GM23248 (cell line): ENCODE data around the gene PLA2G2C. TPM values are rescaled to one million over a fixed set of nuclear protein-coding genes. Genes with fewer than 3 reads are reported as not detected.

Experiments used
- DNase-seq: peaks from one replicate; pipeline ENCODE4 v3.0.0-alpha.2; 2015
- H2AFZ ChIP-seq: fragments of 200-600 bp; sonication (generic); 2 replicates; pipeline ENCODE4 v1.6.1; 2016; ENCODE audit warnings: antibody characterized with exemption
- H3F3A ChIP-seq: fragments of 200-600 bp; sonication (generic); 2 replicates; pipeline ENCODE4 v1.6.1; 2016; ENCODE audit warnings: mild to moderate bottlenecking, antibody characterized with exemption, mixed run types; ENCODE audit not compliant: insufficient read depth
- H3K27ac ChIP-seq: fragments of 200-600 bp; sonication (generic); 2 replicates; pipeline ENCODE4 v1.5.1; 2016; ENCODE audit warnings: mild to moderate bottlenecking
- H3K27me3 ChIP-seq: fragments of 200-600 bp; sonication (generic); replicated peaks from 2 replicates; pipeline ENCODE4 v1.6.1; 2016; ENCODE audit warnings: mild to moderate bottlenecking; ENCODE audit not compliant: insufficient read depth
- H3K36me3 ChIP-seq: fragments of 200-600 bp; sonication (generic); 2 replicates; pipeline ENCODE4 v1.6.1; 2016; ENCODE audit warnings: low read depth, mild to moderate bottlenecking
- H3K4me1 ChIP-seq: fragments of 200-600 bp; sonication (generic); 2 replicates; pipeline ENCODE4 v1.6.1; 2016; ENCODE audit warnings: mild to moderate bottlenecking; ENCODE audit not compliant: insufficient read depth
- H3K4me2 ChIP-seq: fragments of 200-600 bp; sonication (generic); one replicate; pipeline ENCODE4 v1.6.1; 2016; ENCODE audit warnings: mild to moderate bottlenecking; ENCODE audit not compliant: unreplicated experiment
- H3K4me3 ChIP-seq: fragments of 200-600 bp; sonication (generic); 2 replicates; pipeline ENCODE4 v1.5.1; 2016; ENCODE audit warnings: mild to moderate bottlenecking
- H3K79me2 ChIP-seq: fragments of 200-600 bp; sonication (generic); 2 replicates; pipeline ENCODE4 v1.6.1; 2016; ENCODE audit warnings: mild to moderate bottlenecking; ENCODE audit not compliant: insufficient read depth
- H3K9ac ChIP-seq: fragments of 200-600 bp; sonication (generic); 2 replicates; pipeline ENCODE4 v1.6.1; 2016; ENCODE audit warnings: mild to moderate bottlenecking
- H3K9me2 ChIP-seq: fragments of 200-600 bp; sonication (generic); 2 replicates; pipeline ENCODE4 v1.6.1; 2016; ENCODE audit warnings: mixed run types, mild to moderate bottlenecking, moderate library complexity; ENCODE audit not compliant: insufficient read depth
- H3K9me3 ChIP-seq: fragments of 200-600 bp; sonication (generic); one replicate; pipeline ENCODE4 v1.6.1; 2017; ENCODE audit warnings: low read depth
- H4K20me1 ChIP-seq: fragments of 200-600 bp; sonication (generic); 2 replicates; pipeline ENCODE4 v1.6.0; 2016; ENCODE audit not compliant: insufficient read depth
- EZH2 ChIP-seq: fragments of 200-600 bp; sonication (generic); IDR thresholded peaks from 2 replicates; pipeline ENCODE4 v1.6.1; 2018; ENCODE audit warnings: antibody characterized with exemption, mild to moderate bottlenecking; ENCODE audit not compliant: insufficient read depth, poor library complexity, severe bottlenecking
- EZH2phosphoT487 ChIP-seq: fragments of 200-600 bp; sonication (generic); IDR thresholded peaks from 2 replicates; pipeline ENCODE4 v1.6.1; 2018; ENCODE audit warnings: antibody characterized with exemption, moderate library complexity, mild to moderate bottlenecking, low read depth; ENCODE audit not compliant: insufficient read depth
- WGBS, 2 experiments: methylation state at CpG; one replicate each; pipeline ENCODE4 v1.1.6; 2015 to 2017; ENCODE audit warnings: low lambda C conversion rate in 2 of 2, low coverage in 1 of 2; ENCODE audit errors: missing lambda C conversion rate in 2 of 2; 5-methylcytosine and 5-hydroxymethylcytosine counted together
- in situ Hi-C: fragments of 300-500 bp; cut with MboI; formaldehyde crosslinking; loops from 2 replicates; pipeline ENCODE4 v1.15.0; 2020
- polyA plus RNA-seq: library from polyadenylated mRNA; unstranded; fragments of >200 nt; fragmentation: Nextera tagmentation; extraction: Ambion mirVana; gene quantifications from 2 replicates; pipeline ENCODE4 v1.2.1, GENCODE V29; 2016
- total RNA-seq: library from RNA; depleted of rRNA; stranded (reverse); fragments of >200 nt; shearing (Covaris generic); gene quantifications from 2 replicates; pipeline ENCODE4 v1.2.3, GENCODE V29; 2014

PLA2G2C gene
- total and polyA plus RNA-seq, 2 experiments from 2014 or later, result not detected

DNA sequence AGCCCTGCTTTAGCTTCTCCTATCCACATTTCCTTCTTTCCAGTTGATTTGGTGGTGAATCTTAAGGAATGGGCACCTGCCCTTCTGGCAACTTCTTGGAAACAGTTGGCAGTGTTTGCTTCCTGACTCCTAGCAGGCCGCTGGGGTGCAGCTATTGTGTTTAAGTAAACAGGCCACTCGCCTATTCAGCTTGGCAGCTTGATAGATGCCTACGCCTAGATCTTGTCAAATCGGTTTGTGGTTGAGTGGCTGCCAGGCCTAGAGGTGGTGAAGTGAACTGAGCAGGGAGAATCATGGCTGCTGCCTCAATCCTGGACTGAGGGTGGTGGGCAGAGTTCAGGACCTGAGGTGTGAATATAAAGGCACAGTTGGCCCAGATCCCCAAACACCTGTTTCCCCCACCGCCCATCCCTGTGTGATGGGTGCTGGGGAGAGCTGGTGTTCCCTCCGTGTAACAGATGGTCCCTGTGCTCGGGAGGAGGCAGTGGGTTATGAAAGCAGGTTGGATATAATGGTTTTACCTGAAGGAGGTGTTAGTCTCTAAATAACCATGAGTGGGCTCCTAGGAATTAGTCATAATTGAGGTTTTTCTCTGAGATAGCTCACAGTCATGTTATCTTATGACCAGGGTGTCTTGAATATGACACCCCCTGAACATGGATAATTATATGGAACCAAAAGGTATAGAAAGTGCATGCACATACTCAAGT, 940 bp upstream of the PLA2G2C start:
- 56 to 58% methylated on average over 7 of the region's 7 CpGs for WGBS, 2 experiments
- H3K4me1 ChIP-seq, result no peaks in the 10 kb centered on the region
- no peak overlapping the region for H2AFZ ChIP-seq
- H3F3A ChIP-seq, result no peaks in the 10 kb centered on the region
- H3K4me3 ChIP-seq, result no peak overlapping the region
- TF ChIP-seq EZH2, result no peak
- TF ChIP-seq EZH2phosphoT487, result no peak
- no peaks in the 10 kb centered on the region for H4K20me1 ChIP-seq
- H3K9ac ChIP-seq, result no peak overlapping the region
- H3K79me2 ChIP-seq, result no peaks in the 10 kb centered on the region
- no peaks in the 10 kb centered on the region for H3K36me3 ChIP-seq
- peaks cover 79% of the 10 kb centered on the region for H3K27me3 ChIP-seq
- DNase-seq, result no peak
- in situ Hi-C loops, result no loop called here
- H3K4me2 ChIP-seq, result no peak overlapping the region
- H3K9me3 ChIP-seq, result no peaks in the 10 kb centered on the region
- no peaks in the 10 kb centered on the region for H3K9me2 ChIP-seq
- no peak overlapping the region for H3K27ac ChIP-seq

DNA sequence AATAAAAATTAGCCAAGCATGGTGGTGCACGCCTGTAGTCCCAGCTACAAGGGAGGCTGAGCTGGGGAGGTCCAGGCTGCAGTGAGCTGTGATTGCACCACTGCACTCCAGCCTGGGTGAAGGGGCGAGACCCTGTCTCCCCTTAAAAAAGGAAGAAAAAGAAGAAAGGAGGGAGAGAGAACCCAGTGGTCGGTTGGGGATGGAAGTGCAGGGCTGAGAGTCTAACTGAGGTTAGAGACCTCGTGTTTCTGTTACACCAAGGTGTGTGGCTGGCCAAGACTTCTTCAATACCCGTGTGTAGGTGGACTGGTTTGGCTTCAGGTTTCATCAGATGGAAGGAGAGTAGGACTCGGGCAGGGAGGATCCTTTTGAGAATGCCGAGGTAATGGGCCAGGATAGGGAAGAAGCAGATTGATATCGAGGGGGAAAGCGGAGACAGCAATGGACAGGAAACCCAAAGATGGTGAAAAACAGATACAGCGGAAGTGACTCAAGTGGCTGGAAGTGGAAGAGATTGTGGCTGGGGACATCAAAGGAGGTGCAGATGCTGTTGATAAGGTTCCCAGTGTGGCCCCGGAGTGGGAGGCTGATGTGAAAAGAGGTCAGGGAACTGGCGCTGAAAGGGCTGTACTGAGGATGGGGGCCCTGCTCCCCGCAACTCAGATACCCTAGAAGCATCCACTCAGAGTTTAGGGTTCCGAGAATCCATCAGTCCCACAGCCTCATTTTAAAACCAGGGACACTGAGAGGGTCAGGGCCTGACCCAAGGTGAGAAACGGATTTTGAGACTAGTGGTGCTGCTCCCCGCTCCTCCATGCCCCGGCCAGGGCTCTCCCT, 1.1 kb downstream of the PLA2G2C start:
- H3K79me2 ChIP-seq, result no peaks in the 10 kb centered on the region
- in situ Hi-C loops, result no loop called here
- no peak for DNase-seq
- no peaks in the 10 kb centered on the region for H3K9me3 ChIP-seq
- H3K9me2 ChIP-seq, result no peaks in the 10 kb centered on the region
- no peak overlapping the region for H3K4me2 ChIP-seq
- H3K27me3 ChIP-seq, result peaks cover 81% of the 10 kb centered on the region
- no peak overlapping the region for H3K27ac ChIP-seq
- WGBS, 2 experiments, result 78 to 85% methylated on average over 16 to 17 of the region's 17 CpGs
- H3K4me1 ChIP-seq, result no peaks in the 10 kb centered on the region
- no peaks in the 10 kb centered on the region for H4K20me1 ChIP-seq
- no peaks in the 10 kb centered on the region for H3K36me3 ChIP-seq
- no peak overlapping the region for H3K4me3 ChIP-seq
- no peak for TF ChIP-seq EZH2
- no peak overlapping the region for H3K9ac ChIP-seq
- H2AFZ ChIP-seq, result no peak overlapping the region
- no peaks in the 10 kb centered on the region for H3F3A ChIP-seq

DNA sequence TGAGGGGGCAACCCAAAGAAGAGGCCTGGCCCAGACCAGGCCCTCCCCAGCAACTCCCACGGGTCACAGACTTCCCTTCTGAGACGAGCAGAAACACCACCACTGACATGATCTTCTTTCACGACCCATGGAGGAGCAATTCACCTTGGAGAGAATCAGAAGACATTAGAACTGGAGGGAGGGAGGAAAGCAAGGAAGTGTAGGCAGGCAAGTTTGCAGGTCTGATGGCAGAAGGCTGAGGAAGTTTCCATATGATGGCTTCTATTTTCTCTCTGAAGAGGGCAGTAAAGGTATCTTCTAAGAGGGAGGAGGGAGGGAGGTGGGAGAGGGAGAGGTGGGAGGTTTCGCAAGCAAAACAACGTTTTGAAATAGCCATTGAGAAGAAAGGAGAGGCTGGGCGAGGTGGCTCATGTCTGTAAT, 1.8 kb downstream of the PLA2G2C start:
- H3K9me2 ChIP-seq, result no peaks in the 10 kb centered on the region
- H3K9me3 ChIP-seq, result no peaks in the 10 kb centered on the region
- no peaks in the 10 kb centered on the region for H3F3A ChIP-seq
- TF ChIP-seq EZH2 (no peak), EZH2phosphoT487 (no peak)
- no peak overlapping the region for H3K4me3 ChIP-seq
- H3K79me2 ChIP-seq, result no peaks in the 10 kb centered on the region
- WGBS, 2 experiments, result 50 to 62% methylated on average over 5 to 6 of the region's 6 CpGs
- H2AFZ ChIP-seq, result no peak overlapping the region
- peaks cover 80% of the 10 kb centered on the region for H3K27me3 ChIP-seq
- DNase-seq, result no peak
- no peaks in the 10 kb centered on the region for H3K36me3 ChIP-seq
- H3K4me1 ChIP-seq, result no peaks in the 10 kb centered on the region
- H3K27ac ChIP-seq, result no peak overlapping the region
- H3K4me2 ChIP-seq, result no peak overlapping the region
- H3K9ac ChIP-seq, result no peak overlapping the region
- no peaks in the 10 kb centered on the region for H4K20me1 ChIP-seq
- in situ Hi-C loops, result no loop called here

DNA sequence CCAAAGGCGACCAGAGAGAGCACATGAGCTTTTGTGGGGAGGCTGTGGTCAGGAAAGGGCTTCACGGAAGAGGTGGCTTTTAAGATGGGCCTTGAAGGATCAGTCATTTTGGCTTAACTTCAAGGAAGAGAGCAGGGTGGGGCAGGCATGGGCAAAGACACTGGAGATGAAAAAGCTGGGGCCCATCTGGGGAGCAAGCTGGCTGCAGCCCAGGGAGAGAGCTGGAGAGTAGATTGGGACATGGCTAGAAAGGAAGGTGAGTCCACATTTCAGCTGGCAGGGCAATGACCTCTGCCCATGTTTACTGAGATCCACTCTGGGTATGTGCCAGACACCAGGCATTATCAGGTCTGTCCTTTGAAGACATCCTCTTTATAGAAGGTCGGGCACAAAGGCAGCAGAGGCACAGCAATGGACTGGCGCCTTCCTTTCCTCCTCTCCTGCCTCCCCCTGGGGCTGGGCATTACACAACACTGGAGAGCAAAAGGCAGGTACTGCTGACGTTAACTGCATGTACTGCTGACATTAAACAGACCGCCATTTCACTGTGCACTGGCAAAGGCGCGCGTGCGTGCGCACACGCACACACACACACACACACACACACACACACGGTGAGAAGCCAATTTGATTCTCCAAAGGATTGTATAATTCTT, 2.6 kb downstream of the PLA2G2C start:
- H3K4me2 ChIP-seq, result no peak overlapping the region
- 73 to 75% methylated on average over 13 of the region's 13 CpGs for WGBS, 2 experiments
- no peak overlapping the region for H3K4me3 ChIP-seq
- H3K27ac ChIP-seq, result no peak overlapping the region
- H3K79me2 ChIP-seq, result no peaks in the 10 kb centered on the region
- no peaks in the 10 kb centered on the region for H3F3A ChIP-seq
- H3K9me3 ChIP-seq, result no peaks in the 10 kb centered on the region
- no peaks in the 10 kb centered on the region for H3K4me1 ChIP-seq
- in situ Hi-C loops, result no loop called here
- no peak for TF ChIP-seq EZH2phosphoT487
- TF ChIP-seq EZH2, result no peak
- H3K27me3 ChIP-seq, result peaks cover 73% of the 10 kb centered on the region
- no peaks in the 10 kb centered on the region for H3K36me3 ChIP-seq
- H3K9ac ChIP-seq, result no peak overlapping the region
- H2AFZ ChIP-seq, result no peak overlapping the region
- H3K9me2 ChIP-seq, result no peaks in the 10 kb centered on the region
- DNase-seq, result no peak
- no peaks in the 10 kb centered on the region for H4K20me1 ChIP-seq
